Muscle layer of duodenum (tissue), 2 donors: ENCODE data around the gene OPA3.
"Not testable (repeated sequence)": the region's sequence is repeated elsewhere in the genome, so short reads cannot be mapped to it uniquely, and the experiment has no call there.

ENCODE experiments used
- H3K27ac ChIP-seq: one replicate; pipeline ENCODE4 v1.7.0; 2013; ENCODE audit warnings: mild to moderate bottlenecking, low read length
- H3K27me3 ChIP-seq: one replicate; pipeline ENCODE4 v1.7.0; 2013; ENCODE audit warnings: low read depth, mild to moderate bottlenecking, control low read depth, low read length
- H3K36me3 ChIP-seq, 2 donors: one replicate each; pipeline ENCODE4 v1.7.0; 2013; ENCODE audit warnings: low read length in 2 of 2, control low read depth in 1 of 2, mild to moderate bottlenecking in 1 of 2; ENCODE audit not compliant: insufficient read depth in 2 of 2, control insufficient read depth in 1 of 2
- H3K4me1 ChIP-seq, 2 donors: one replicate each; pipeline ENCODE4 v1.7.0; 2013; ENCODE audit warnings: low read length in 2 of 2, mild to moderate bottlenecking in 2 of 2, control low read depth in 1 of 2, moderate library complexity in 1 of 2; ENCODE audit not compliant: insufficient read depth in 2 of 2, control insufficient read depth in 1 of 2
- H3K4me3 ChIP-seq, 2 donors: one replicate each; pipeline ENCODE4 v1.7.0; 2013; ENCODE audit warnings: low read length in 2 of 2, low read depth in 1 of 2, mild to moderate bottlenecking in 1 of 2
- H3K9me3 ChIP-seq, 2 donors: one replicate each; pipeline ENCODE4 v1.7.0; 2013; ENCODE audit warnings: low read length in 2 of 2, control low read depth in 1 of 2, mild to moderate bottlenecking in 1 of 2; ENCODE audit not compliant: control insufficient read depth in 1 of 2
- donor health status: healthy.

Gene OPA3

GRCh38 chr19:45584332-45585157 lies at the start of gene OPA3:
TSS of gene OPA3 (minus strand) at chr19:45584802. CDS start at chr19:45584764, 38 bp downstream.
- peak within 1 kb of the TSS; percentile 70 to 83 for H3K4me3 ChIP-seq
- peak within 1 kb of the TSS; percentile 97 for H3K27ac ChIP-seq
- H3K27me3 ChIP-seq: no peaks in the 10 kb centered on the region
- no peaks in the 10 kb centered on the region for H3K9me3 ChIP-seq
- H3K4me1 ChIP-seq: peaks cover 0 to 6% of the 10 kb centered on the region in 2 donors
- H3K36me3 ChIP-seq: no peaks in the 10 kb centered on the region

- no peak overlapping the region for H3K27ac ChIP-seq
- no peaks in the 10 kb centered on the region for H3K27me3 ChIP-seq
- no peak overlapping the region for H3K4me3 ChIP-seq
- no peaks in the 10 kb centered on the region for H3K4me1 ChIP-seq
- no peaks in the 10 kb centered on the region for H3K9me3 ChIP-seq
- H3K36me3 ChIP-seq: peaks cover 0 to 14% of the 10 kb centered on the region in 2 donors
Observed at GRCh38 chr19:45632468-45633196, 48.0 kb upstream of the OPA3 start.

GRCh38 chr19:45630463-45630862 lies 45.9 kb upstream of the OPA3 start:
- Histone ChIP-seq H3K4me3 (no peak overlapping the region), H3K36me3 (peaks cover 0 to 22% of the 10 kb centered on the region in 2 donors), H3K27me3 (no peaks in the 10 kb centered on the region), H3K9me3 (no peaks in the 10 kb centered on the region), H3K4me1 (no peaks in the 10 kb centered on the region), H3K27ac (no peak overlapping the region)

- Histone ChIP-seq H3K4me1 (no peaks in the 10 kb centered on the region), H3K4me3 (no peak overlapping the region), H3K9me3 (no peaks in the 10 kb centered on the region), H3K27me3 (no peaks in the 10 kb centered on the region), H3K36me3 (peaks cover 0 to 23% of the 10 kb centered on the region in 2 donors), H3K27ac (no peak overlapping the region)
Observed at GRCh38 chr19:45629704-45630103, 45.1 kb upstream of the OPA3 start.

GRCh38 chr19:45628219-45628618 lies 43.6 kb upstream of the OPA3 start:
- H3K27ac ChIP-seq, H3K4me1 ChIP-seq, H3K9me3 ChIP-seq, H3K27me3 ChIP-seq, H3K4me3 ChIP-seq: not testable (repeated sequence)
- H3K36me3 ChIP-seq: peaks cover 0 to 25% of the 10 kb centered on the region in 2 donors

GRCh38 chr19:45623984-45624383 lies 39.4 kb upstream of the OPA3 start:
- Histone ChIP-seq H3K27me3 (no peaks in the 10 kb centered on the region), H3K36me3 (peaks cover 1 to 43% of the 10 kb centered on the region in 2 donors), H3K4me3 (no peak overlapping the region), H3K4me1 (no peaks in the 10 kb centered on the region), H3K9me3 (no peaks in the 10 kb centered on the region), H3K27ac (no peak overlapping the region)

- Histone ChIP-seq H3K36me3 (peaks cover 4 to 37% of the 10 kb centered on the region in 2 donors), H3K9me3 (no peaks in the 10 kb centered on the region), H3K27ac (no peak overlapping the region), H3K4me1 (no peaks in the 10 kb centered on the region), H3K4me3 (no peak overlapping the region), H3K27me3 (no peaks in the 10 kb centered on the region)
Observed at GRCh38 chr19:45621976-45622503, 37.4 kb upstream of the OPA3 start.

- Histone ChIP-seq H3K9me3 (no peaks in the 10 kb centered on the region), H3K27ac (no peak overlapping the region), H3K27me3 (no peaks in the 10 kb centered on the region), H3K36me3 (peaks cover 4 to 35% of the 10 kb centered on the region in 2 donors), H3K4me3 (no peak overlapping the region), H3K4me1 (peaks cover 0 to 1% of the 10 kb centered on the region in 2 donors)
Observed at GRCh38 chr19:45621389-45621788, 36.8 kb upstream of the OPA3 start.

- Histone ChIP-seq H3K9me3 (no peaks in the 10 kb centered on the region), H3K36me3 (peaks cover 8 to 50% of the 10 kb centered on the region in 2 donors), H3K27ac (no peak overlapping the region), H3K4me3 (no peak overlapping the region), H3K27me3 (no peaks in the 10 kb centered on the region), H3K4me1 (peaks cover 3 to 4% of the 10 kb centered on the region in 2 donors)
Observed at GRCh38 chr19:45616704-45617017, 32.1 kb upstream of the OPA3 start.

- H3K36me3 ChIP-seq: peaks cover 8 to 44% of the 10 kb centered on the region in 2 donors
Observed at GRCh38 chr19:45615795-45616703, 31.4 kb upstream of the OPA3 start.

GRCh38 chr19:45615056-45615455 lies 30.5 kb upstream of the OPA3 start:
- H3K4me3 ChIP-seq, H3K9me3 ChIP-seq, H3K4me1 ChIP-seq, H3K27me3 ChIP-seq: not testable (repeated sequence)
- peaks cover 8 to 39% of the 10 kb centered on the region in 2 donors for H3K36me3 ChIP-seq
- H3K27ac ChIP-seq: peak overlapping the region; percentile 76

More at GRCh38 chr19:45615795-45616703, 31.4 kb upstream of the OPA3 start:
- no peaks in the 10 kb centered on the region for H3K27me3 ChIP-seq
- no peak overlapping the region for H3K4me3 ChIP-seq
- no peak overlapping the region for H3K27ac ChIP-seq
- peaks cover 3 to 4% of the 10 kb centered on the region in 2 donors for H3K4me1 ChIP-seq
- H3K9me3 ChIP-seq: no peaks in the 10 kb centered on the region
